ENCODE data around the gene MAPRE3.
A peak's percentile ranks its signal among the peaks of the same experiment; 100 is the strongest.

The MAPRE3 gene

DNA sequence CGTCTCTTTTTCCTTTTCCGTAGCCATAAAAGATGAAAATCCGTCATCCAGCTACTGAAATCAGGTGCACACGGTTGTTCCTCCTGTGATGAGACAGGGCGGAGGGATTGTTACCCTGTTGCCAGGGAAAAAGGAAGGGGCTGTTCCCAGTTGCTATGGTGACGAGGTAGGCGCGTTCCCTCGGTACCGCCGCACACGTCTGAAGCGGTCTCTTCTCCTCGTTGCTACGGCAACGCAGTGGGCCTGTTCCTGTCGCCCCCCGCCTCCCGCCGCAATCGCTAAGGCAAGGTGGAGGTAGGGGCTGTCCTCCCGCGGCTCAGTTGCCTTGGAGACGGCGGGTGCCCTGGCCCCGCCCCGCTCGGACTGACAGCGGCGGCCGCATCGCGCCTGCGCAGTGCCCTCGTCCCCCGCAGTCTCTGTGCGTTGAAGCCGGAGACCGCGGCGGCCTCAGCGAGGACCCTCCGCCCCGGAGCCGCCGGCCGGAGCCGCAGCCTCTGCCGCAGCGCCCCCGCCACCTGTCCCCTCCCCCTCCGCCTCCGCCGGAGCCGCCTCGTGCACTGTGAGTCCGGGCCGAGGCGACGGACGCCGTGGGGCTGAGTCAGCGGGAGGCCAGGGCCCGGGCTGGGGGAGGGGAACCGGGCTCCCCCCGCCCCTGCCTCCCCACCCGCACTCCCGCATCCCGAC lies at the start of gene MAPRE3:
Gene MAPRE3, plus strand, starts transcription at position 394 of the 684 bp plus-strand sequence. CDS start 51,582 bp downstream, outside the sequence.
- peak; percentile 79 to 98 (median 93) for DNase-seq
- intact Hi-C loops (cut with DNase I): loop anchor here (10.0 kb wide), 1 partner anchor 244 kb away; the partner anchor contains the start of genes ATRAID, CAD and SLC5A6

DNA sequence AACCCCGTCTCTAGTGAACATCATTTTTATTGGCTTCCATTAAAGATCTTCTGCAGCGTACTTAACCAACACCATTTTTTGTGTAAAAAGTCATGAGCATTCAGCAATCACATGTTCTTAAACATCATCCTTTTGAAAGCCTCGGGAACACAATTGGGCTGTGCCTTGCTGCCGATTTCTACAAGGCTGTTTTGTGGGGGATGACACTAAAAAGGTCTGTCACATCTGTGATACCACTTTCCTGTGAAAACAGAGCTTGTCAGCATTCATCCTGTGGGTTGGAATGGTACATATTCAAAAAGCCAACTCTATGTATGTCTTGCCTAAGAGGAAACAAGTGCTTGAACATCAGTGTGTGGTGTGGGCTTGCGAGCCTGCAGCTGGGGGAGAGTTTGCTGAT lies 49.1 kb upstream of the MAPRE3 start:
- intact Hi-C loops (cut with DNase I): loop anchor here (5.0 kb wide), 1 partner anchor 74 kb away; the partner anchor contains the start of gene DPYSL5
- peak in 14 of 42 donors; percentile 9 to 76 (median 52) for DNase-seq

DNA sequence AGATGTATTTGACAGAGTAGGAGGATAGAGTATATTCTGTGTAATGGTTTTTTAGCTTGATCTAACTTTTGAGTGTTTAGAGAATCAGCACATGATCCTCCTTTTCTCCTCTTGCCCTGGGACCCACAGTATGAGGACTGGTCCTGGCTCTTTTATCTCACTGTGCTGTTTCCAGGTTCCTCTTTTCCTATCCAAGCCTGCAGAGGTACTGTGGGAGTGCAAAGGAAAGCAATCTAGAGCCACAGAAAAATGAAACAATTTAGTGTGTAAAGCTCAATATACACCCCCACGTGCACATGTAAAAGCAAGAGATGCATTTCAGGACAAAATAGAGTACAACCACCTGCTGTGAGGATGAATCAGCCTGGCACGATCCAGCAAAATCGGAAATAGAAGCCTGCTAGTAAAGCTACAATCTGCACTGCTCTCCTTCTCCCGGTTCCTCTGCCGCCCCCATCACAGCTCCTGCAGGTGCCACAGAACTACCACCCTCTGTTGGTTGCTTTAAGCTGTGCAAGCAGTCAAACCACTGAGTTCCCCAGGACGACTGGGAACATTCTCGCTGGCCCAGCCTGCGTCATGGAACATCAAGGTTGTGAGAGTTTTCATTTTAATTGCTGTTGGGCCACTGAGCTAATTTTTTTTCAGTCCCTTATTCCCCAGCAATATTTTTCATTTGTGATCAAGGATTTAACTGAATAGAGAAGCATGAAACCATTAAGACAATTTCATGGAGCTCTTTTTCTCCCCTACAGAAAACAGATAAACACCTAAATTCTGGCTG lies 47.8 kb upstream of the MAPRE3 start:
- peak; percentile 68 to 95 (median 86) for DNase-seq

DNA sequence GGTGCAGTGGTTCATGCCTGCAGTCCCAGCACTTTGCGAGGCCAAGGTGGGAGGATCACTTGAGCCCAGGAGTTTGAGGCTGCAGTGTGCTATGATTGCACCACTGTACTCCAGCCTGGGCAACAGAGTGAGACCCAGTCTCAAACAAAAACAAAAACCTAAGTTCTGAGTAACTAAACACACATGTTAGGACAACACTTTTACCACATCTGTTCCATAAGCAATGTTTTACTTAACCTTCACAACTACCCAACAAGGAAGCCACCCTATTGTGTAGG lies 47.3 kb upstream of the MAPRE3 start:
- DNase-seq: peak in 4 of 42 donors; percentile 5 to 22 (median 13)
- intact Hi-C loops (cut with DNase I): loop anchor here (5.0 kb wide), 1 partner anchor 76 kb away; the partner anchor contains the start of gene DPYSL5

More for the DNA sequence above, 47.8 kb upstream of the MAPRE3 start:
- intact Hi-C loops (cut with DNase I): loop anchor here (5.0 kb wide), 1 partner anchor 75 kb away; the partner anchor contains the start of gene DPYSL5

DNA sequence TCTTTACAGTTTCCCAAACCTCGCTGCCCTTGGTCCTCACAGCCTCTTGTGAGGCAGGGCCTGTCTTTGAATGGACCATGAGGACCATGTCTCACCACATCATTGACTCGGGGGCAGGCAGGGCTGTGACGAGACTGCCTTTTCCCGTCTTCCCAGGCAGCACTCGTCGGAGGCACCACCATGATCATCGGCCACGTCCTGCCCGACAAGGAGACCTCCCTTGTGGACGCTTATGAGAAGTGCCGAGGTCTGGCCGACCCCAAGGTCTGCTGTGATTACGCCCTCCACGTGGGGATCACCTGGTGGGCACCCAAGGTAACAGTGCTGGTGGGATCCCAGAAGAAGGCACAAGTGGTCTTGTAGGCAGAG lies 45.7 kb upstream of the MAPRE3 start:
- peak in 4 of 42 donors; percentile 5 to 25 (median 17) for DNase-seq
- intact Hi-C loops (cut with DNase I): loop anchor here (5.0 kb wide), 1 partner anchor 77 kb away; the partner anchor contains the start of gene DPYSL5

DNA sequence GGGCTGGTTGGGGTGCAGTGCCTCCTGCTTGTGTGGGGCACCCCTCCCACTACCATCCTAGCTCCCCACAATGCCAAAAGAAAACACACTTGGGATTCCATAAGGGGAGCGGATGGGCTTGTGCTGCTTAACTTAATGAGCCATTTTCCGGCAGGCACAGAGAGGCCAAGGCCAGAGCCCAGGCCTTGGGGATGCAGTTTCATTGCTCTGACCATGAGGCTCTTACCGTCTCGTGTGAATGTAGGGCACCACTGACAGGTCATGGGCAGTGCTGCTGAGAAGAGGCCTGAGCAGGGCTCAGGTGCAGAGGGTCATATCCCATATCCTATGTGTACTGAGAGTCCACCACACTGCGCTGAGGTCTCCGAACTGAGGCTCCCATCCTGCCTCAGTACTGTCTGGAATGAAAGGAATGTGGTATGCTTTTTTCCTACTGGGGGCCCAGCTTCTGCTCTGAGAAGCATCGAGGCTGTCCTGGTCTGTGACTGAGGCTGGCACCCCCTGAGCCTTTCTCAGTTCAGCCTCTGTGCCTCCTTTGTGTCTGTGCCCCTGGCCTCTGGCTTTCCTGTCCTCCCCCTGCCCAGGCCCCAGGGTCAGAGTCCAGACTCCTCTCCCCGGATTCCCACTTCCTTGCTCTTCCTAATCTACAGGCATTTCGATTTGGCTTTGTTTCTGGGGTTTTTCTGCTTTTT lies 45.2 kb upstream of the MAPRE3 start:
- intact Hi-C loops (cut with DNase I): no loop called here
- peak in 4 of 42 donors; percentile 3 to 26 (median 14) for DNase-seq

DNA sequence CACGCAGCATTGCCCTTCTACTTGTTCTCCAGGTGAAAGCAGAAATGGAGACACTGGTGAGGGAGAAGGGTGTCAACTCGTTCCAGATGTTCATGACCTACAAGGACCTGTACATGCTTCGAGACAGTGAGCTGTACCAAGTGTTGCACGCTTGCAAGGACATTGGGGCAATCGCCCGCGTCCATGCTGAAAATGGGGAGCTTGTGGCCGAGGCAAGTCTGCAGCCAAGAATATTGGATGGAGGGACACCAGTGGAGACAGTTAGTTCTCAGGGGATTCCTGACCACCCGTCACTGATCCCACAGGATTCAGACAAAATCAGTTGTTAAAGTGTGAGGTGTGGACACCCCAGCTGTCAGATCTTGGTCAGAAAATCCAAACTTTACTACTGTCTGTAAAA lies 43.2 kb upstream of the MAPRE3 start:
- DNase-seq: peak in 1 of 42 donors; percentile 20
- intact Hi-C loops (cut with DNase I): no loop called here

DNA sequence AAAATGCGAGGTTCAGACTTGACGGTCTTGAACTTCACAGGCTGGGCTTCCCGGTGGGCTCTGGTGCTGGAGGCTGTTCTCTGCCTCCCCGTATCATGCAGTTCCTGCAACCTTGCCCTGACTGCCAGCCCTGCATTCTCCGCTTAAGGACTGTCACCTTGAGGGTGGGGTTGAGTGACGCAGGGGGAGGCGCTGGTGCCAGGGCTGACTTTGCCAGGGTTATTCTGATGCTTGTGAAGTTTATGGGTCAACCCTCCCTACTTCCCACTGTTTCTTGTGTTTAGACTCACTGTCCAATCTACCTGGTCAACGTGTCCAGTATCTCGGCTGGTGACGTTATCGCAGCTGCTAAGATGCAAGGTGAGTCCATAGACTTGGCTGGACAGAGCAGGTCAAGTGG lies 37.5 kb upstream of the MAPRE3 start:
- no peak for DNase-seq
- intact Hi-C loops (cut with DNase I): no loop called here

DNA sequence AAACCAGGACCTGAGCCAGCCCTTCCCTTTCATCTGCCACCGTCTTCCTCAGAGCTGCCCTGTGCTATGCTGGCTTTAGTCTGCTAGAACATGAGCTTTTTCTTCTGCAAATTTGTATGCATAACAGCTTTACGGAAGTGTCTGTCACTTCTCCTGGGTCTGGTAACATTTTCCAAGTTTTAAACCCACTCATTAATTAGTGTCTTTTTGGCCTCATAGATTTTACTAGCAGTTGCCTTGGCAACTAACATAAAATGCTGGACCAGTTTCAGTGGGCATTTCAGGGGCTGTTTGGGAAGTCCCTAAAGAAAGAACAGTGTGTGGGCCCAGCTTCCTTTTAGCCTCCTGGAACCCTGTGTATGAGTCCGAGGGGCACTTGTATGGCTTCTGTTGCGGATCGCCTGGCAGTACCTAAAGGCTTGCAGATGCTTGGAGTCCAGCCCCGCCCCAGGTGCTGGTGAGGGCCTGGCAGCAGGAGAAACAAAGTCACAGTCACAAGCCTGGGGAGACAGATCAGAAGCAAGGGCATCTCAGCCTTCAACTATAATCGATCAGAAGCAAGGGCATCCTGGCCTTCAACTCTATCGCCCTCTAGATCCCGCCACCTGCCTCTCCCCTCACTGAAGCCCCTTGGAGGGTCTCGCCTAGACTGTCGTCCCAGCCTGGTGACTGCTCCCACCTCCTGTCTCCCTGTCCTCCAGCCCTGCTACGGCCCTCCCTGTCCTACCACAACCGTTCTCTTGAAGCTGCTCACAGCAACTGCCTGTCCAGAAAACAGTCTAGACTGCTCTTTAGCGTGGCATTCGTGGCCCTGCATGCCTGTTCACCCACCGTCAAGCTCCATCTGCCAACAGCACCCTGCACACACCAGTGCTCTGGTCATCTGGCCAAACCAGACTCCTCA lies 36.8 kb upstream of the MAPRE3 start:
- peak in 4 of 42 donors; percentile 26 to 64 (median 38) for DNase-seq
- intact Hi-C loops (cut with DNase I): no loop called here

DNA sequence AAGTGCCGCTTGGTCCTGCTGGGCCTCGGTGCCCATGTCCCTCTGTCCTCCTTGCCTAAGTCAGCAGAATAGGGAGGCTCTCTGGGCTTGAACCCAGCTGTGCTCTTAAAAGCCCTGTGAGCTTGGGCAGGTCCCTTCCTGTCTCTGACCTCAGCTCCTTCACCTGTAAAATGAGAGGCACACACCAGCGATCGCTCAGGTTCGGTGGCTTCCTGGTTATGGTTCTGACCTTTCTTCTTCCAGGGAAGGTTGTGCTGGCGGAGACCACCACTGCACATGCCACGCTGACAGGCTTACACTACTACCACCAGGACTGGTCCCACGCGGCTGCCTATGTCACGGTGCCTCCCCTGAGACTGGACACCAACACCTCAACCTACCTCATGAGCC lies 36.1 kb upstream of the MAPRE3 start:
- intact Hi-C loops (cut with DNase I): no loop called here
- peak in 1 of 42 donors; percentile 11 for DNase-seq

DNA sequence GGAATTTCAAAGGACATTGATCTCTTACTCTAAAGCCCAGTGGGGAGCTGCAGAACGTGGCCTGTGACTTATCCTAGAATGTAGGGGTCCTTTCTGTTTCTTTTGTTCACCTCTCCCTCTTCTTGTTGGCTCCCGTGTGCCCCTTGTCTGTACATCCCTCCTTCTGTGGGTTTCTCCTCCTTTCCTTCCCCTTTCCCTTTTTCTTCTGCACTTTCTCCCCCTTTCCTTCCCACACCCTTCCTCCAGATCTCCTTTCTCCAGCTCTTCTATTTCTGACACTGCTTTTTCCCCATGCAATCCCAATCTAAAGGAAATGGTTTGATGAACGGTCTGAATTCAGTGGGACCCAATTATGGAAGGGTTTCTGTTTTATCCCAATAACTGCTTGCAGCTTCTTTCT lies 35.5 kb upstream of the MAPRE3 start:
- DNase-seq: no peak
- intact Hi-C loops (cut with DNase I): no loop called here

DNA sequence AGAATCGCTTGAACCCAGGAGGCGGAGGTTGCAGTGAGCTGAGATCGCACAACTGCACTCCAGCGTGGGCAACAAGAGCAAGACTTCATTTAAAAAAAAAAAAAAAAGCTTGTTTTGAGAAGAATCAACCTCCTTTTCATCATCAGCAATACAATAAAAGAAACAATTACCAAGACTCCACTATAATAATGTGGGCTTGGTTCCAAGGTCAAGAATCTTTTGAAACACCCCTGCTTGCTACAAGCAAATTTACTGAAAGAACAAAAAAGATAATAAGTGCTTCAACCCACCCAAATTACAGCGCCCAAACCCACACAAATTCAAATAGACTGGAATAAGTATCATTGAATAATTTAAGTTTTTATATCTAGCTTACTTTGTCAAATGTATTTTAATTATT lies 33.6 kb upstream of the MAPRE3 start:
- peak in 1 of 42 donors; percentile 38 for DNase-seq

DNA sequence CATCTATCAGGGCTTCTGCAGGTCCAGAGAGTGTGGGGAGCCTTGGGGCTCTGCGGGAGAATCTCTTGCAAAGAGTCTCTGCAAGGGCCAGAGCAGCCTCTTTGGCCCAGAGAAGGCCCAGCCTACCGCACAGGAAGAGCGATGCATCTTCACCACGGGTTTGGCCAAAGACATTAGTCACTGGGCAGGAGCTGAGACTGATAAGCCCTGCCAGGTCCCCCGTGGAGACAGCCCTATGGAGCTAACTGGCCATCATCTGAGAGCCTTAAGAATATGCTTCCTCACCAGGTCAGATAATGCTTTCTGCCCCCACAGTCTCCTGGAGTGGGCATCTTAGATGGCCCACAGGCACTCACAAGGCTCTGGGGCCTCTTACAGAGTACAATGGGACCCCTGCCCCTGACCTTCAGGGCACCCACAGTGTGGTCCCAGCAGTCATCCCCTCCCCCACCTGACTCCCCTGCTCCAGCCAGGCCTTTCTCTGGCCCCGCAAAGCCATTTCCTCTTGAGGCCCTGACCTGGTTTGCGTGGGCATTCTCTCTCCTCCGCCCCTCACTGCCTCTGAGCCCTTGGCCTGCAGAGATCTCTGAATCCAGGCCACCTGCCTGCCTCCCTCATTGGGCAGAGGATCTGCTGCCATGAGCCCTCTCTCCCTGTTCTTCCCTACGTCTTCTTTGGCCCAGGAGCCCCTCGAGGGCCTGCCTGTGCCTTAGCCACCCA lies 31.9 kb upstream of the MAPRE3 start:
- DNase-seq: peak in 1 of 42 donors; percentile 18
- intact Hi-C loops (cut with DNase I): no loop called here

More for the DNA sequence above, 33.6 kb upstream of the MAPRE3 start:
- intact Hi-C loops (cut with DNase I): no loop called here

DNA sequence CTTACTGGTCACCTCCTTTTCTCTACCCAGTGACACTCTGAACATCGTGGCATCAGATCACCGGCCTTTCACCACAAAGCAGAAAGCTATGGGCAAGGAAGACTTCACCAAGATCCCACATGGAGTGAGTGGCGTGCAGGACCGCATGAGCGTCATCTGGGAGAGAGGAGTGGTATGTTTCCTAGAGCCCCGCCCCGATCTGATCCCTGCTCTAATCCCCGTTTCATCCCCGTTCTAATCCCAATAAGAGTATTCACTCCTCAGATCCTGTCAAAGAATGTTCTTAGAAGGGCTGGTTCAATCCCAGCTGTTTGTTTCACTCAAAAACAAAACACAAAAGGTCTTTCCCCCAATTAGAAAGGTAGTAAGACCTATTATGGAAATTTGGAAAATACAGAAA lies 30.4 kb upstream of the MAPRE3 start:
- DNase-seq: no peak
- intact Hi-C loops (cut with DNase I): no loop called here

DNA sequence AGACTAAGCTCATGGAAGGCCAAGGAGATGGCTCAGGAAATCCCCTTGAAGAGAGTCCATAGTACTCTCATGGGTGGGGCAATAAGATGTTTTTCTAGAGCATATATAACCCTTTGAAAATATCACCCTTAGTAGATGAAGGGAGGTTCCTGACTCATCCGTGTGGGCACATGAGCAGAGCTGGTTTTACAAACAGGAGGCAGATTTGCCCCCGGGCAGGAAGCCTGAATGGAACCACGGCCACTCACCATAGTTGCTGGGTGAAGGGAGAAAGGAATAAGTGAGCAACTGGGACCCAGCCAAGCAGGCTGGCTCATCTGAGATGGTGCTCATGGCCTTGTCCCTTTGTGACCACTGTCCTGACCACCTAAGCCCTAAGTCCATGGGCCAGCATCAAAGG lies 29.0 kb upstream of the MAPRE3 start:
- intact Hi-C loops (cut with DNase I): no loop called here
- DNase-seq: peak in 2 of 42 donors; percentile 25 to 26

DNA sequence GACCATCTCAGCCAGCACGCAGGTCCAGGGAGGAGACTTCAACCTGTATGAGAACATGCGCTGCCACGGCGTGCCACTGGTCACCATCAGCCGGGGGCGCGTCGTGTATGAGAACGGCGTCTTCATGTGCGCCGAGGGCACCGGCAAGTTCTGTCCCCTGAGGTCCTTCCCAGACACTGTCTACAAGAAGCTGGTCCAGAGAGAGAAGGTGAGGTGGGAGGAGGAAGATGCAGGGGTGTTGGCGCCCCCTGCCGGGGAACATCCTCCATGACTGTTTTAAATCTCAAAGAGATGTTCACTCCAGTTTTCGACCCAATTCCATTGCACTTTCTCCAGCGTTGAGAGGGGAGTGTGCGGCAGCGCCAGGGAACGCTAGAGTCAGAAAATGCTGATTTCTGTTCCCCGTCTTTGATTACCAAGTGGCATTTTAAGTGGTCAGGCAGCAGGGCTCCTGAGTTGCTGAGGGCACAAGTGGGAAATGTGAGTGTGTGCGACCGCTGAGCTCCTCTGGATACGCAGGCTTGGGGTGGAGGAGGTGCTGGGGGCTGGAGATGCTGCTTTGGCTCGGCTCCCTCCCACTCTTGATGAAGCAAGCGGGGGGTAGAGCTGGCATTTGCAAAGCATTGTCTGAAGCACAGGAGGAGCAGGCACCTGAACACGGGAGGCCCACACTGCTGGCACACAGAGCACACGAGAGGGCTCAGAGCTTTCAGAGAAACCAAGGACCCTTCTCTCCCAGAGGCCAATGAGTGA lies 27.7 kb upstream of the MAPRE3 start:
- DNase-seq: peak; percentile 67 to 91 (median 82)
- intact Hi-C loops (cut with DNase I): loop anchor here (2.0 kb wide), 1 partner anchor 94 kb away; the partner anchor contains the start of gene DPYSL5

All from head of caudate nucleus (tissue), 42 donors.